ENCODE data around the gene AFF1.

GRCh38 chr4:86975927-86976326 is 41.1 kb downstream of the AFF1 start:
- no peak for TF ChIP-seq CTCF (IDR thresholded peaks at IDR 0.05; ENCODE audit: low read length)
- TF ChIP-seq EZH2phosphoT487 (IDR thresholded peaks at IDR 0.05; ENCODE audit: low read length): no peak
